ENCODE data around the gene EFCAB14. TPM values are rescaled to one million over a fixed set of nuclear protein-coding genes. Genes with fewer than 3 reads are reported as not detected.

EFCAB14 gene
- total and polyA plus RNA-seq, 10 of the 15 experiments (the other 5 are each of a cell fraction or from before 2014, with no cell fraction given), result 7.8 to 66.0 (median 41.6) TPM

- Histone ChIP-seq H3K27me3 (replicated peaks in 1 of 2; ENCODE audit: control insufficient read depth in 2 of 2, insufficient read depth in 2 of 2, low read length in 1 of 2) (no peaks in the 10 kb centered on the region), H3K9ac (ENCODE audit: control insufficient read depth, insufficient read depth, low read length) (no peak overlapping the region), H3K4me2 (ENCODE audit: control insufficient read depth, insufficient read depth) (no peak overlapping the region), H2AFZ (ENCODE audit: control insufficient read depth, low read depth, low read length) (no peak overlapping the region), H3K36me3 (ENCODE audit: control insufficient read depth in 2 of 2, insufficient read depth in 2 of 2, low read length in 1 of 2) (peaks cover 7 to 32% of the 10 kb centered on the region in 2 experiments), H3K9me3 (replicated peaks; ENCODE audit: control insufficient read depth, insufficient read depth, low read length) (no peaks in the 10 kb centered on the region), H4K20me1 (ENCODE audit: control insufficient read depth, insufficient read depth) (no peaks in the 10 kb centered on the region), H3K4me1 (ENCODE audit: control insufficient read depth, insufficient read depth, low read length) (no peaks in the 10 kb centered on the region), H3K27ac (ENCODE audit: control insufficient read depth, insufficient read depth) (no peak overlapping the region), H3K79me2 (ENCODE audit: control insufficient read depth, insufficient read depth, low read length) (no peaks in the 10 kb centered on the region), H3K4me3 (no peak overlapping the region)
- SMC1A ChIA-PET (ENCODE audit: uncharacterized antibody, unreplicated experiment), result interaction anchor here (0.7 kb wide), 1 partner anchor 99 kb away, joined by 3 read pairs; no protein-coding TSS in a partner anchor
- DNase-seq (ENCODE audit: low read depth, low spot score) (no peak), ATAC-seq (no peak), FAIRE-seq (no peak)
- WGBS (ENCODE audit: insufficient coverage, insufficient replicate concordance, low lambda C conversion rate, missing lambda C conversion rate), result 100% methylated on average over 1 of the region's 1 CpG
- no peak for TF ChIP-seq JUND (IDR thresholded peaks at IDR 0.05; ENCODE audit: low read depth, low read length)
- TF ChIP-seq SMARCA5 (IDR thresholded peaks at IDR 0.05), result no peak
- no peak for TF ChIP-seq ZNF687 (IDR thresholded peaks at IDR 0.05)
- TF ChIP-seq SMC3 (IDR thresholded peaks at IDR 0.05; ENCODE audit: borderline replicate concordance, low read length), result no peak
- TF ChIP-seq PBX3 (IDR thresholded peaks at IDR 0.05; ENCODE audit: insufficient replicate concordance, low read depth, low read length), result no peak
- TF ChIP-seq, protein P1, sequence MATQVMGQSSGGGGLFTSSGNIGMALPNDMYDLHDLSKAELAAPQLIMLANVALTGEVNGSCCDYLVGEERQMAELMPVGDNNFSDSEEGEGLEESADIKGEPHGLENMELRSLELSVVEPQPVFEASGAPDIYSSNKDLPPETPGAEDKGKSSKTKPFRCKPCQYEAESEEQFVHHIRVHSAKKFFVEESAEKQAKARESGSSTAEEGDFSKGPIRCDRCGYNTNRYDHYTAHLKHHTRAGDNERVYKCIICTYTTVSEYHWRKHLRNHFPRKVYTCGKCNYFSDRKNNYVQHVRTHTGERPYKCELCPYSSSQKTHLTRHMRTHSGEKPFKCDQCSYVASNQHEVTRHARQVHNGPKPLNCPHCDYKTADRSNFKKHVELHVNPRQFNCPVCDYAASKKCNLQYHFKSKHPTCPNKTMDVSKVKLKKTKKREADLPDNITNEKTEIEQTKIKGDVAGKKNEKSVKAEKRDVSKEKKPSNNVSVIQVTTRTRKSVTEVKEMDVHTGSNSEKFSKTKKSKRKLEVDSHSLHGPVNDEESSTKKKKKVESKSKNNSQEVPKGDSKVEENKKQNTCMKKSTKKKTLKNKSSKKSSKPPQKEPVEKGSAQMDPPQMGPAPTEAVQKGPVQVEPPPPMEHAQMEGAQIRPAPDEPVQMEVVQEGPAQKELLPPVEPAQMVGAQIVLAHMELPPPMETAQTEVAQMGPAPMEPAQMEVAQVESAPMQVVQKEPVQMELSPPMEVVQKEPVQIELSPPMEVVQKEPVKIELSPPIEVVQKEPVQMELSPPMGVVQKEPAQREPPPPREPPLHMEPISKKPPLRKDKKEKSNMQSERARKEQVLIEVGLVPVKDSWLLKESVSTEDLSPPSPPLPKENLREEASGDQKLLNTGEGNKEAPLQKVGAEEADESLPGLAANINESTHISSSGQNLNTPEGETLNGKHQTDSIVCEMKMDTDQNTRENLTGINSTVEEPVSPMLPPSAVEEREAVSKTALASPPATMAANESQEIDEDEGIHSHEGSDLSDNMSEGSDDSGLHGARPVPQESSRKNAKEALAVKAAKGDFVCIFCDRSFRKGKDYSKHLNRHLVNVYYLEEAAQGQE (IDR thresholded peaks at IDR 0.05; ENCODE audit: low read depth, low read length), result no peak
- no peak for TF ChIP-seq YBX1 (IDR thresholded peaks at IDR 0.05)
- no peak for TF ChIP-seq ZNF24 (IDR thresholded peaks at IDR 0.05)
- TF ChIP-seq CREM (IDR thresholded peaks at IDR 0.05; ENCODE audit: low read depth), result no peak
- TF ChIP-seq, protein P2, sequence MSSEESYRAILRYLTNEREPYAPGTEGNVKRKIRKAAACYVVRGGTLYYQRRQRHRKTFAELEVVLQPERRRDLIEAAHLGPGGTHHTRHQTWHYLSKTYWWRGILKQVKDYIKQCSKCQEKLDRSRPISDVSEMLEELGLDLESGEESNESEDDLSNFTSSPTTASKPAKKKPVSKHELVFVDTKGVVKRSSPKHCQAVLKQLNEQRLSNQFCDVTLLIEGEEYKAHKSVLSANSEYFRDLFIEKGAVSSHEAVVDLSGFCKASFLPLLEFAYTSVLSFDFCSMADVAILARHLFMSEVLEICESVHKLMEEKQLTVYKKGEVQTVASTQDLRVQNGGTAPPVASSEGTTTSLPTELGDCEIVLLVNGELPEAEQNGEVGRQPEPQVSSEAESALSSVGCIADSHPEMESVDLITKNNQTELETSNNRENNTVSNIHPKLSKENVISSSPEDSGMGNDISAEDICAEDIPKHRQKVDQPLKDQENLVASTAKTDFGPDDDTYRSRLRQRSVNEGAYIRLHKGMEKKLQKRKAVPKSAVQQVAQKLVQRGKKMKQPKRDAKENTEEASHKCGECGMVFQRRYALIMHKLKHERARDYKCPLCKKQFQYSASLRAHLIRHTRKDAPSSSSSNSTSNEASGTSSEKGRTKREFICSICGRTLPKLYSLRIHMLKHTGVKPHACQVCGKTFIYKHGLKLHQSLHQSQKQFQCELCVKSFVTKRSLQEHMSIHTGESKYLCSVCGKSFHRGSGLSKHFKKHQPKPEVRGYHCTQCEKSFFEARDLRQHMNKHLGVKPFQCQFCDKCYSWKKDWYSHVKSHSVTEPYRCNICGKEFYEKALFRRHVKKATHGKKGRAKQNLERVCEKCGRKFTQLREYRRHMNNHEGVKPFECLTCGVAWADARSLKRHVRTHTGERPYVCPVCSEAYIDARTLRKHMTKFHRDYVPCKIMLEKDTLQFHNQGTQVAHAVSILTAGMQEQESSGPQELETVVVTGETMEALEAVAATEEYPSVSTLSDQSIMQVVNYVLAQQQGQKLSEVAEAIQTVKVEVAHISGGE (CRISPR knock-in tag; IDR thresholded peaks at IDR 0.05), result no peak
- no peak for TF ChIP-seq NFYA (IDR thresholded peaks at IDR 0.05; ENCODE audit: borderline replicate concordance, low read depth, low read length)
- intact Hi-C loops (cut with micrococcal nuclease; ENCODE audit: unreplicated experiment) (no loop called here), in situ Hi-C loops (cut with MboI) (no loop called here)
- BruUV-seq (replicated peaks), result no TSS peak
- CTCF ChIA-PET, result interaction anchor here (0.6 to 1.6 kb wide), 3 partner anchors 19 to 75 kb away, joined by 3 read pairs; no protein-coding TSS in a partner anchor
- RAD21 ChIA-PET (ENCODE audit: unreplicated experiment), result interaction anchor here (1.0 kb wide), 1 partner anchor 58 kb away, joined by 3 read pairs; no protein-coding TSS in a partner anchor
- POLR2A ChIA-PET, result interaction anchor here (0.8 kb wide), 1 partner anchor 14 kb away, joined by 4 read pairs; no protein-coding TSS in a partner anchor
Observed at GRCh38 chr1:46681333-46682034, 37.4 kb downstream of the EFCAB14 start.
